HepG2 (cell line): Measurements from ENCODE around the gene RGL3. TPM values are rescaled to one million over a fixed set of nuclear protein-coding genes. Genes with fewer than 3 reads are reported as not detected.
A peak's percentile ranks its signal among the peaks of the same experiment; 100 is the strongest.

Experiments used
- ESRRA ChIP-seq: sonication (generic); formaldehyde crosslinking; IDR thresholded peaks from 2 replicates; pipeline ENCODE4 v1.5.1; 2020; ENCODE audit warnings: mild to moderate bottlenecking, low read depth, missing genetic modification reagents
- MEIS1 ChIP-seq: sonication (generic); formaldehyde crosslinking; IDR thresholded peaks from 2 replicates; pipeline ENCODE4 v1.9.0; 2021; ENCODE audit warnings: mild to moderate bottlenecking, missing genetic modification reagents, moderate library complexity, borderline replicate concordance
- PHF8 ChIP-seq: sonication (generic); formaldehyde crosslinking; IDR thresholded peaks from 2 replicates; pipeline ENCODE4 v1.5.0; 2020; ENCODE audit warnings: missing genetic modification reagents
- POLR2AphosphoS5 ChIP-seq: IDR thresholded peaks from 2 replicates; pipeline ENCODE4 v1.6.1; 2012; ENCODE audit warnings: low read depth, low read length
- RXRB ChIP-seq: IDR thresholded peaks from 2 replicates; pipeline ENCODE4 v1.6.1; 2016; ENCODE audit warnings: borderline replicate concordance, missing genetic modification reagents, missing compliant biosample characterization
- SKIL ChIP-seq: sonication (generic); formaldehyde crosslinking; IDR thresholded peaks from 2 replicates; pipeline ENCODE4 v1.8.0; 2022; ENCODE audit warnings: missing genetic modification reagents, mild to moderate bottlenecking, moderate library complexity, borderline replicate concordance
- STAT5B ChIP-seq: sonication (generic); formaldehyde crosslinking; IDR thresholded peaks from 2 replicates; pipeline ENCODE4 v1.4.0; 2020; ENCODE audit warnings: missing genetic modification reagents
- TEAD2 ChIP-seq: sonication (generic); formaldehyde crosslinking; IDR thresholded peaks from 2 replicates; pipeline ENCODE4 v1.9.0; 2021; ENCODE audit warnings: missing genetic modification reagents
- ZNF501 ChIP-seq: sonication (generic); formaldehyde crosslinking; IDR thresholded peaks from 2 replicates; pipeline ENCODE4 v1.5.1; 2020; ENCODE audit warnings: mild to moderate bottlenecking, moderate library complexity, missing genetic modification reagents
- ZNF687 ChIP-seq: sonication (generic); formaldehyde crosslinking; IDR thresholded peaks from 2 replicates; pipeline ENCODE4 v1.5.1; 2020; ENCODE audit warnings: mild to moderate bottlenecking, missing genetic modification reagents, moderate library complexity
- polyA plus RNA-seq, 8 experiments: library from polyadenylated mRNA; depleted of rRNA in 3 of 8; stranded (reverse) in 7 of 8; unstranded in 1 of 8; fragments of >200 nt; fragmentation: Illumina TruSeq in 4 of 8; extraction: Trizol in 4 of 8; gene quantifications; 2 replicates each; pipeline versions ENCODE4 v1.2.1 to v1.2.3, GENCODE V29; 2011 to 2016; ENCODE audit warnings: low read depth in 4 of 8, missing spikeins in 1 of 8, mixed read lengths in 1 of 8; ENCODE audit not compliant: insufficient read depth in 1 of 8
- total RNA-seq, 5 experiments: library from RNA; depleted of rRNA; stranded (reverse); fragments of >200 nt; fragmentation: Illumina TruSeq; extraction: Trizol; gene quantifications; 2 replicates each; pipeline ENCODE4 v1.2.3, GENCODE V29; 2016; ENCODE audit warnings: low read depth in 1 of 5
- TF ChIP-seq, protein P1 (sequence below): sonication (generic); formaldehyde crosslinking; IDR thresholded peaks from 2 replicates; pipeline ENCODE4 v1.4.0; 2020; ENCODE audit warnings: mild to moderate bottlenecking, missing genetic modification reagents

Gene RGL3
- total and polyA plus RNA-seq, 2 of the 13 experiments (the other 11 are each of a cell fraction or from before 2014, with no cell fraction given) = 4.2 to 7.6 TPM

DNA sequence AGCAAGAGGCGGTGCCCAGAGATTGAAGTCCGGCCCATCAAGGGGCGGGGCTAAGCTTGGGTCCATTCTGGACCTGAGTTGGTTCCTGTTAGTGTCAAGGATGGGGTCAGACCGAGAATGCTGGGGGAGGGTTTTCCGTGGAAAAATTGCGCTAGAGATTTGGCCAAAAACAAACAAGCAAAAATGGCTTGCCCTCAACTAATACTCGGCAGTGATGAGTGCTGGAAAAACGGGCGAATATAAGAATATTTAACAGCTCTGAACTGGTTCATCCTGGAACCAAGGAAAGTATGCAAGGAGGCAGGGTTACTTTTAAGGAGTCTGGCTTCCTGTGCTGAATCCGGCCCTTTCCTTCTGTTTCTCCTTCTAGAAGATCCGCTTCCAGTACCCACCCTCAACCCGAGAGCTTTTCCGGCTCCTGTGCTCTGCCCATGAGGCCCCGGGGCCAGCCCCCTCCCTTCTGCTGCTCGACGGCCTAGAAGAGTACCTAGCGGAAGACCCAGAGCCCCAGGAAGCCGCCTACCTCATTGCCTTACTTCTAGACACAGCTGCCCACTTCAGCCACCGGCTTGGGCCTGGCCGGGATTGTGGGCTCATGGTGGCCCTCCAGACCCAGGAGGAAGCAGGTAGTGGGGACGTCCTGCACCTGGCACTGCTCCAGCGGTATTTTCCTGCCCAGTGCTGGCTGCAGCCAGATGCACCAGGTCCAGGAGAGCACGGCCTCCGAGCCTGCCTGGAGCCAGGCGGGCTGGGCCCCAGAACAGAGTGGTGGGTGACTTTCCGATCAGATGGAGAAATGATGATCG is 43.8 kb downstream of the RGL3 start (continued):
- TF ChIP-seq SKIL (CRISPR knock-in tag) (no peak), PHF8 (CRISPR knock-in tag) (peak; percentile 64), TEAD2 (no peak), POLR2AphosphoS5 (peak; percentile 87), ESRRA (no peak), ZNF687 (CRISPR knock-in tag) (peak; percentile 73), ZNF501 (no peak), RXRB (0 out of 2 replicates have a peak, but pooled peaks have one; percentile 8), STAT5B (CRISPR knock-in tag) (no peak), MEIS1 (0 out of 2 replicates have a peak, but pooled peaks have one; percentile 48)
- TF ChIP-seq, protein P1, sequence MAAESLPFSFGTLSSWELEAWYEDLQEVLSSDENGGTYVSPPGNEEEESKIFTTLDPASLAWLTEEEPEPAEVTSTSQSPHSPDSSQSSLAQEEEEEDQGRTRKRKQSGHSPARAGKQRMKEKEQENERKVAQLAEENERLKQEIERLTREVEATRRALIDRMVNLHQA (CRISPR knock-in tag) = no peak
- TF ChIP-seq, all 625 proteins: peak for 114
